CD4-positive, alpha-beta T cell (primary cell): Measurements from ENCODE around the gene TBC1D22A. TPM values are rescaled to one million over a fixed set of nuclear protein-coding genes. Genes with fewer than 3 reads are reported as not detected.

Source experiments
- ATAC-seq: fragments of 200-7000 bp; cut with Tn5 transposase; one replicate; pipeline ENCODE4 v1.10.0; 2022; ENCODE audit warnings: mild to moderate bottlenecking; ENCODE audit not compliant: poor library complexity
- CTCF ChIA-PET: fragments of 350-600 bp; sonication (Branson Sonifier 250); formaldehyde crosslinking; loops from one replicate; lab custom pipeline; 2021; ENCODE audit warnings: antibody characterized with exemption, inconsistent platforms; lab: Charles Lee
- POLR2A ChIA-PET: fragments of 350-600 bp; sonication (Branson Sonifier 250); formaldehyde crosslinking; loops from one replicate; lab custom pipeline; 2021; ENCODE audit warnings: antibody characterized with exemption, inconsistent platforms; lab: Charles Lee
- DNase-seq, 14 experiments: peaks; one replicate each; pipeline ENCODE4 v3.0.0-alpha.2; 2013 to 2020; ENCODE audit warnings: mixed read lengths in 2 of 14
- H3K27ac ChIP-seq, 2 donors: one replicate each; pipeline versions ENCODE4 v1.5.1 to v1.7.0; 2013; ENCODE audit warnings: low read length in 2 of 2, low read depth in 1 of 2, mild to moderate bottlenecking in 1 of 2
- H3K27me3 ChIP-seq, 2 experiments: 1 replicate in 1 of 2; 2 replicates in 1 of 2; pipeline versions ENCODE4 v1.6.1 to v1.7.0; 2013; ENCODE audit warnings: low read length in 2 of 2, control low read depth in 1 of 2, mild to moderate bottlenecking in 1 of 2, moderate library complexity in 1 of 2; ENCODE audit not compliant: insufficient read depth in 2 of 2, control insufficient read depth in 1 of 2
- H3K36me3 ChIP-seq: one replicate; pipeline ENCODE4 v1.6.1; 2013; ENCODE audit warnings: low read length, control low read depth; ENCODE audit not compliant: insufficient read depth
- H3K4me1 ChIP-seq: one replicate; pipeline ENCODE4 v1.6.1; 2013; ENCODE audit warnings: low read length, control low read depth; ENCODE audit not compliant: insufficient read depth
- H3K4me3 ChIP-seq: one replicate; pipeline ENCODE4 v1.5.1; 2013; ENCODE audit warnings: mild to moderate bottlenecking, low read length, moderate library complexity
- H3K9me3 ChIP-seq, 2 experiments: 1 replicate in 1 of 2; 2 replicates in 1 of 2; pipeline versions ENCODE4 v1.6.1 to v1.7.0; 2013; ENCODE audit warnings: low read length in 2 of 2, mild to moderate bottlenecking in 2 of 2, control low read depth in 1 of 2, moderate library complexity in 1 of 2; ENCODE audit not compliant: control insufficient read depth in 1 of 2, insufficient read depth in 1 of 2
- H3K27ac Mint-ChIP-seq: one replicate; pipeline ENCODE4 v1.8.0; 2020; ENCODE audit warnings: mixed read lengths
- H3K27me3 Mint-ChIP-seq: one replicate; pipeline ENCODE4 v1.8.0; 2021; ENCODE audit warnings: mixed read lengths
- H3K36me3 Mint-ChIP-seq: one replicate; pipeline ENCODE4 v1.8.0; 2021; ENCODE audit warnings: low read depth, mixed read lengths
- H3K4me1 Mint-ChIP-seq: one replicate; pipeline ENCODE4 v1.8.0; 2021; ENCODE audit warnings: low read depth, mixed read lengths
- H3K4me3 Mint-ChIP-seq: one replicate; pipeline ENCODE4 v1.8.0; 2020; ENCODE audit warnings: mild to moderate bottlenecking, mixed read lengths
- H3K9me3 Mint-ChIP-seq: one replicate; pipeline ENCODE4 v1.8.0; 2020; ENCODE audit warnings: mixed read lengths
- CTCF ChIP-seq: fragments of 200-600 bp; IDR thresholded peaks from one replicate; pipeline ENCODE4 v1.8.0; 2022; ENCODE audit warnings: antibody characterized with exemption, mild to moderate bottlenecking
- intact Hi-C, 2 experiments: fragments of 100-400 bp; cut with DNase I in 1 of 2; cut with micrococcal nuclease in 1 of 2; formaldehyde crosslinking; loops; one replicate each; pipeline versions ENCODE4 v1.15.1 to v1.9.0; 2023 to 2025; cut with DNase I, micrococcal nuclease
- total RNA-seq, 174 experiments: library from RNA in 2 of 174; stranded (reverse) in 2 of 174; gene quantifications; one replicate each; pipeline ENCODE4 v1.2.3 and lab custom pipeline; 2021 to 2026

The TBC1D22A gene
- total RNA-seq, 2 experiments from 2014 or later: 27.1 to 31.7 TPM

GRCh38 chr22:47022075-47022473, 259.6 kb downstream of the TBC1D22A start:
- no peak for TF ChIP-seq CTCF
- CTCF ChIA-PET: no interaction called here
- Mint-ChIP-seq H3K36me3 (peaks cover 24% of the 10 kb centered on the region), H3K4me1 (peaks cover 19% of the 10 kb centered on the region), H3K4me3 (no peak overlapping the region), H3K9me3 (no peaks in the 10 kb centered on the region), H3K27me3 (no peaks in the 10 kb centered on the region), H3K27ac (no peak overlapping the region)
- Histone ChIP-seq H3K27me3 (no peaks in the 10 kb centered on the region), H3K4me3 (no peak overlapping the region), H3K27ac (no peak overlapping the region), H3K4me1 (no peaks in the 10 kb centered on the region), H3K9me3 (peaks cover 7 to 37% of the 10 kb centered on the region in 2 experiments), H3K36me3 (peaks cover 11% of the 10 kb centered on the region)
- intact Hi-C loops: no loop called here
- ATAC-seq (no peak), DNase-seq (no peak)
- POLR2A ChIA-PET: no interaction called here

- H3K27me3 ChIP-seq: no peaks in the 10 kb centered on the region
- TF ChIP-seq CTCF: no peak
- Mint-ChIP-seq H3K4me1 (peaks cover 19% of the 10 kb centered on the region), H3K9me3 (no peaks in the 10 kb centered on the region), H3K36me3 (peaks cover 20% of the 10 kb centered on the region), H3K27ac (no peak overlapping the region), H3K4me3 (no peak overlapping the region), H3K27me3 (no peaks in the 10 kb centered on the region)
- intact Hi-C loops: no loop called here
- no peak overlapping the region for H3K27ac ChIP-seq
- ChIA-PET CTCF (no interaction called here), POLR2A (no interaction called here)
- peaks cover 11% of the 10 kb centered on the region for H3K36me3 ChIP-seq
- H3K4me3 ChIP-seq: no peak overlapping the region
- H3K4me1 ChIP-seq: no peaks in the 10 kb centered on the region
- DNase-seq (no peak), ATAC-seq (no peak)
- peaks cover 7 to 37% of the 10 kb centered on the region in 2 experiments for H3K9me3 ChIP-seq
Observed at GRCh38 chr22:47022475-47022874, 260.0 kb downstream of the TBC1D22A start.

GRCh38 chr22:47023871-47024270, 261.4 kb downstream of the TBC1D22A start:
- ChIA-PET CTCF (no interaction called here), POLR2A (no interaction called here)
- Mint-ChIP-seq H3K4me1 (peaks cover 23% of the 10 kb centered on the region), H3K27me3 (no peaks in the 10 kb centered on the region), H3K27ac (peak overlapping the region; percentile 54), H3K9me3 (no peaks in the 10 kb centered on the region), H3K36me3 (peaks cover 23% of the 10 kb centered on the region), H3K4me3 (no peak overlapping the region)
- intact Hi-C loops: no loop called here
- no peak overlapping the region for H3K27ac ChIP-seq
- DNase-seq (no peak), ATAC-seq (no peak)
- peaks cover 8% of the 10 kb centered on the region for H3K36me3 ChIP-seq
- H3K9me3 ChIP-seq: peaks cover 7 to 25% of the 10 kb centered on the region in 2 experiments
- no peak for TF ChIP-seq CTCF
- H3K4me1 ChIP-seq: no peaks in the 10 kb centered on the region
- H3K4me3 ChIP-seq: no peak overlapping the region
- H3K27me3 ChIP-seq: no peaks in the 10 kb centered on the region
